GM23338 (cell line): ENCODE measurements around the gene GPR42. TPM values are rescaled to one million over a fixed set of nuclear protein-coding genes. Genes with fewer than 3 reads are reported as not detected.

Experiments used
- ATAC-seq: fragments of 200-7000 bp; cut with Tn5 transposase; 3 replicates; pipeline ENCODE4 v1.9.1; 2020
- DNase-seq: peaks from one replicate; pipeline ENCODE4 v3.0.0-alpha.2; 2015; ENCODE audit warnings: low spot score
- H2AFZ ChIP-seq: fragments of 200-600 bp; sonication (generic); 2 replicates; pipeline ENCODE4 v1.8.0; 2016; ENCODE audit warnings: antibody characterized with exemption, mild to moderate bottlenecking, moderate library complexity
- H3F3A ChIP-seq: fragments of 200-600 bp; sonication (generic); replicated peaks from 2 replicates; pipeline ENCODE4 v1.8.0; 2017; ENCODE audit warnings: antibody characterized with exemption, mixed run types, low read depth
- H3K27ac ChIP-seq: fragments of 200-600 bp; sonication (generic); 2 replicates; pipeline ENCODE4 v1.6.1; 2016; ENCODE audit warnings: low read depth
- H3K27me3 ChIP-seq: fragments of 200-600 bp; sonication (generic); 2 replicates; pipeline ENCODE4 v1.8.0; 2016; ENCODE audit warnings: mild to moderate bottlenecking, mixed run types, moderate library complexity; ENCODE audit not compliant: insufficient read depth
- H3K36me3 ChIP-seq: fragments of 200-600 bp; sonication (generic); 2 replicates; pipeline ENCODE4 v1.8.0; 2016; ENCODE audit warnings: mild to moderate bottlenecking; ENCODE audit not compliant: insufficient read depth
- H3K4me1 ChIP-seq: fragments of 200-600 bp; sonication (generic); 2 replicates; pipeline ENCODE4 v1.8.0; 2016; ENCODE audit warnings: mild to moderate bottlenecking, moderate library complexity; ENCODE audit not compliant: insufficient read depth
- H3K4me2 ChIP-seq: fragments of 200-600 bp; sonication (generic); 2 replicates; pipeline ENCODE4 v1.7.1; 2017; ENCODE audit warnings: mixed run types
- H3K4me3 ChIP-seq: fragments of 200-600 bp; sonication (generic); 2 replicates; pipeline ENCODE4 v1.6.1; 2016; ENCODE audit warnings: mixed run types
- H3K79me2 ChIP-seq: fragments of 200-600 bp; sonication (generic); replicated peaks from 2 replicates; pipeline ENCODE4 v1.8.0; 2017; ENCODE audit warnings: mild to moderate bottlenecking; ENCODE audit not compliant: insufficient read depth
- H3K9me2 ChIP-seq: fragments of 200-600 bp; sonication (generic); 2 replicates; pipeline ENCODE4 v1.8.0; 2017; ENCODE audit not compliant: insufficient read depth
- H4K20me1 ChIP-seq: fragments of 200-600 bp; sonication (generic); replicated peaks from 2 replicates; pipeline ENCODE4 v1.8.0; 2017; ENCODE audit warnings: mild to moderate bottlenecking; ENCODE audit not compliant: insufficient read depth
- H3K27ac Mint-ChIP-seq: 2 replicates; pipeline ENCODE4 v1.8.0; 2020; ENCODE audit warnings: inconsistent platforms, mild to moderate bottlenecking, moderate library complexity, mixed read lengths
- H3K27me3 Mint-ChIP-seq: 3 replicates; pipeline ENCODE4 v1.8.0; 2022; ENCODE audit warnings: low read depth, mild to moderate bottlenecking, moderate library complexity, mixed read lengths, inconsistent platforms; ENCODE audit not compliant: insufficient read depth, poor library complexity
- H3K36me3 Mint-ChIP-seq: 3 replicates; pipeline ENCODE4 v1.8.0; 2021; ENCODE audit warnings: low read depth, mild to moderate bottlenecking, inconsistent platforms, moderate library complexity, mixed read lengths
- H3K4me1 Mint-ChIP-seq: 3 replicates; pipeline ENCODE4 v1.8.0; 2020; ENCODE audit warnings: mild to moderate bottlenecking, inconsistent platforms, mixed read lengths
- H3K4me3 Mint-ChIP-seq: 3 replicates; pipeline ENCODE4 v1.8.0; 2021; ENCODE audit warnings: moderate library complexity, mild to moderate bottlenecking, inconsistent platforms, mixed read lengths
- H3K9me3 Mint-ChIP-seq: 3 replicates; pipeline ENCODE4 v1.8.0; 2020; ENCODE audit warnings: moderate library complexity, mild to moderate bottlenecking, inconsistent platforms, mixed read lengths
- EZH2 ChIP-seq: fragments of 200-600 bp; sonication (generic); IDR thresholded peaks from one replicate; pipeline ENCODE4 v1.8.0; 2017; ENCODE audit warnings: antibody characterized with exemption, mild to moderate bottlenecking, low read depth; ENCODE audit not compliant: unreplicated experiment
- POLR2AphosphoS5 ChIP-seq: IDR thresholded peaks from 2 replicates; pipeline ENCODE4 v1.6.1; 2016; ENCODE audit warnings: antibody characterized with exemption, low read depth
- REST ChIP-seq: IDR thresholded peaks from one replicate; pipeline ENCODE4 v1.6.1; 2018; ENCODE audit warnings: antibody characterized with exemption; ENCODE audit not compliant: unreplicated experiment
- STAT1 ChIP-seq: IDR thresholded peaks from one replicate; pipeline ENCODE4 v1.6.1; 2016; ENCODE audit warnings: antibody characterized with exemption; ENCODE audit not compliant: unreplicated experiment
- ZNF114 ChIP-seq: fragments of 250-450 bp; sonication (Bioruptor Pico); IDR thresholded peaks from 2 replicates; pipeline ENCODE4 v1.5.0; 2020; ENCODE audit warnings: mild to moderate bottlenecking, moderate library complexity
- polyA plus RNA-seq: library from polyadenylated mRNA; unstranded; fragments of >200 nt; fragmentation: Nextera tagmentation; extraction: Ambion mirVana; gene quantifications from 2 replicates; pipeline ENCODE4 v1.2.1, GENCODE V29; 2016
- total RNA-seq: library from RNA; depleted of rRNA; stranded (reverse); fragments of >200 nt; shearing (Covaris generic); gene quantifications from 2 replicates; pipeline ENCODE4 v1.2.3, GENCODE V29; 2014
- TF ChIP-seq, protein P1 (sequence below): fragments of 250-450 bp; sonication (Bioruptor Pico); IDR thresholded peaks from 2 replicates; pipeline ENCODE4 v1.5.0; 2020; ENCODE audit warnings: mild to moderate bottlenecking, moderate library complexity
- TF ChIP-seq, protein P2 (sequence below): IDR thresholded peaks from 2 replicates; pipeline ENCODE4 v1.6.1; 2016; ENCODE audit warnings: antibody characterized with exemption

The GPR42 gene
- total and polyA plus RNA-seq, 2 experiments from 2014 or later, result not detected

GRCh38 chr19:35349614-35350521 lies 21.0 kb upstream of the GPR42 start:
- Histone ChIP-seq H3K4me3 (no peak overlapping the region), H3K4me1 (no peaks in the 10 kb centered on the region), H3K79me2 (no peaks in the 10 kb centered on the region), H3K36me3 (no peaks in the 10 kb centered on the region), H4K20me1 (no peaks in the 10 kb centered on the region), H3K27me3 (no peaks in the 10 kb centered on the region), H3K9me2 (no peaks in the 10 kb centered on the region), H3K27ac (no peak overlapping the region), H3F3A (no peaks in the 10 kb centered on the region), H3K4me2 (no peak overlapping the region), H2AFZ (no peak overlapping the region)
- no peak overlapping the region for H3K27ac Mint-ChIP-seq
- no peaks in the 10 kb centered on the region for H3K36me3 Mint-ChIP-seq
- no peak overlapping the region for H3K4me3 Mint-ChIP-seq
- ATAC-seq (no peak), DNase-seq (no peak)
- no peak for TF ChIP-seq EZH2
- TF ChIP-seq, protein P1, sequence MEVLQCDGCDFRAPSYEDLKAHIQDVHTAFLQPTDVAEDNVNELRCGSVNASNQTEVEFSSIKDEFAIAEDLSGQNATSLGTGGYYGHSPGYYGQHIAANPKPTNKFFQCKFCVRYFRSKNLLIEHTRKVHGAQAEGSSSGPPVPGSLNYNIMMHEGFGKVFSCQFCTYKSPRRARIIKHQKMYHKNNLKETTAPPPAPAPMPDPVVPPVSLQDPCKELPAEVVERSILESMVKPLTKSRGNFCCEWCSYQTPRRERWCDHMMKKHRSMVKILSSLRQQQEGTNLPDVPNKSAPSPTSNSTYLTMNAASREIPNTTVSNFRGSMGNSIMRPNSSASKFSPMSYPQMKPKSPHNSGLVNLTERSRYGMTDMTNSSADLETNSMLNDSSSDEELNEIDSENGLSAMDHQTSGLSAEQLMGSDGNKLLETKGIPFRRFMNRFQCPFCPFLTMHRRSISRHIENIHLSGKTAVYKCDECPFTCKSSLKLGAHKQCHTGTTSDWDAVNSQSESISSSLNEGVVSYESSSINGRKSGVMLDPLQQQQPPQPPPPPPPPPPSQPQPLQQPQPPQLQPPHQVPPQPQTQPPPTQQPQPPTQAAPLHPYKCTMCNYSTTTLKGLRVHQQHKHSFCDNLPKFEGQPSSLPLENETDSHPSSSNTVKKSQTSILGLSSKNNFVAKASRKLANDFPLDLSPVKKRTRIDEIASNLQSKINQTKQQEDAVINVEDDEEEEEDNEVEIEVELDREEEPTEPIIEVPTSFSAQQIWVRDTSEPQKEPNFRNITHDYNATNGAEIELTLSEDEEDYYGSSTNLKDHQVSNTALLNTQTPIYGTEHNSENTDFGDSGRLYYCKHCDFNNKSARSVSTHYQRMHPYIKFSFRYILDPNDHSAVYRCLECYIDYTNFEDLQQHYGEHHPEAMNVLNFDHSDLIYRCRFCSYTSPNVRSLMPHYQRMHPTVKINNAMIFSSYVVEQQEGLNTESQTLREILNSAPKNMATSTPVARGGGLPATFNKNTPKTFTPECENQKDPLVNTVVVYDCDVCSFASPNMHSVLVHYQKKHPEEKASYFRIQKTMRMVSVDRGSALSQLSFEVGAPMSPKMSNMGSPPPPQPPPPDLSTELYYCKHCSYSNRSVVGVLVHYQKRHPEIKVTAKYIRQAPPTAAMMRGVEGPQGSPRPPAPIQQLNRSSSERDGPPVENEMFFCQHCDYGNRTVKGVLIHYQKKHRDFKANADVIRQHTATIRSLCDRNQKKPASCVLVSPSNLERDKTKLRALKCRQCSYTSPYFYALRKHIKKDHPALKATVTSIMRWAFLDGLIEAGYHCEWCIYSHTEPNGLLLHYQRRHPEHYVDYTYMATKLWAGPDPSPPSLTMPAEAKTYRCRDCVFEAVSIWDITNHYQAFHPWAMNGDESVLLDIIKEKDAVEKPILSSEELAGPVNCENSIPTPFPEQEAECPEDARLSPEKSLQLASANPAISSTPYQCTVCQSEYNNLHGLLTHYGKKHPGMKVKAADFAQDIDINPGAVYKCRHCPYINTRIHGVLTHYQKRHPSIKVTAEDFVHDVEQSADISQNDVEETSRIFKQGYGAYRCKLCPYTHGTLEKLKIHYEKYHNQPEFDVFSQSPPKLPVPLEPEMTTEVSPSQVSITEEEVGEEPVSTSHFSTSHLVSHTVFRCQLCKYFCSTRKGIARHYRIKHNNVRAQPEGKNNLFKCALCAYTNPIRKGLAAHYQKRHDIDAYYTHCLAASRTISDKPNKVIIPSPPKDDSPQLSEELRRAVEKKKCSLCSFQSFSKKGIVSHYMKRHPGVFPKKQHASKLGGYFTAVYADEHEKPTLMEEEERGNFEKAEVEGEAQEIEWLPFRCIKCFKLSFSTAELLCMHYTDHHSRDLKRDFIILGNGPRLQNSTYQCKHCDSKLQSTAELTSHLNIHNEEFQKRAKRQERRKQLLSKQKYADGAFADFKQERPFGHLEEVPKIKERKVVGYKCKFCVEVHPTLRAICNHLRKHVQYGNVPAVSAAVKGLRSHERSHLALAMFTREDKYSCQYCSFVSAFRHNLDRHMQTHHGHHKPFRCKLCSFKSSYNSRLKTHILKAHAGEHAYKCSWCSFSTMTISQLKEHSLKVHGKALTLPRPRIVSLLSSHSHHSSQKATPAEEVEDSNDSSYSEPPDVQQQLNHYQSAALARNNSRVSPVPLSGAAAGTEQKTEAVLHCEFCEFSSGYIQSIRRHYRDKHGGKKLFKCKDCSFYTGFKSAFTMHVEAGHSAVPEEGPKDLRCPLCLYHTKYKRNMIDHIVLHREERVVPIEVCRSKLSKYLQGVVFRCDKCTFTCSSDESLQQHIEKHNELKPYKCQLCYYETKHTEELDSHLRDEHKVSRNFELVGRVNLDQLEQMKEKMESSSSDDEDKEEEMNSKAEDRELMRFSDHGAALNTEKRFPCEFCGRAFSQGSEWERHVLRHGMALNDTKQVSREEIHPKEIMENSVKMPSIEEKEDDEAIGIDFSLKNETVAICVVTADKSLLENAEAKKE, result no peak
- no peak for TF ChIP-seq STAT1
- TF ChIP-seq ZNF114 (CRISPR knock-in tag), result no peak
- no peak for TF ChIP-seq REST
- TF ChIP-seq POLR2AphosphoS5, result no peak
- TF ChIP-seq, protein P2, sequence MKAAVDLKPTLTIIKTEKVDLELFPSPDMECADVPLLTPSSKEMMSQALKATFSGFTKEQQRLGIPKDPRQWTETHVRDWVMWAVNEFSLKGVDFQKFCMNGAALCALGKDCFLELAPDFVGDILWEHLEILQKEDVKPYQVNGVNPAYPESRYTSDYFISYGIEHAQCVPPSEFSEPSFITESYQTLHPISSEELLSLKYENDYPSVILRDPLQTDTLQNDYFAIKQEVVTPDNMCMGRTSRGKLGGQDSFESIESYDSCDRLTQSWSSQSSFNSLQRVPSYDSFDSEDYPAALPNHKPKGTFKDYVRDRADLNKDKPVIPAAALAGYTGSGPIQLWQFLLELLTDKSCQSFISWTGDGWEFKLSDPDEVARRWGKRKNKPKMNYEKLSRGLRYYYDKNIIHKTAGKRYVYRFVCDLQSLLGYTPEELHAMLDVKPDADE, result no peak
- peaks cover 23% of the 10 kb centered on the region for H3K27me3 Mint-ChIP-seq
- H3K9me3 Mint-ChIP-seq, result no peaks in the 10 kb centered on the region
- H3K4me1 Mint-ChIP-seq, result peaks cover 13% of the 10 kb centered on the region; the same call in 2 of the 3 replicates
